Measurements from ENCODE around the gene FUOM. TPM values are rescaled to one million over a fixed set of nuclear protein-coding genes. Genes with fewer than 3 reads are reported as not detected.
"Not testable (repeated sequence)": the region's sequence is repeated elsewhere in the genome, so short reads cannot be mapped to it uniquely, and the experiment has no call there.

Gene FUOM
- total and polyA plus RNA-seq, 5 experiments from 2014 or later = 17.1 to 23.7 (median 18.2) TPM

GRCh38 chr10:133394801-133395221 is 37.0 kb upstream of the FUOM start:
- peaks cover 0 to 38% (median 0%) of the 10 kb centered on the region in 3 donors for H3K36me3 Mint-ChIP-seq
- no peaks in the 10 kb centered on the region for H3K27me3 Mint-ChIP-seq
- H3K27ac Mint-ChIP-seq = peak overlapping the region; percentile 85 to 96 (median 92)
- H3K4me1 Mint-ChIP-seq = peaks cover 23 to 56% (median 41%) of the 10 kb centered on the region in 4 donors
- H3K9me3 Mint-ChIP-seq = no peaks in the 10 kb centered on the region
- peak overlapping the region; percentile 82 to 95 (median 92) for H3K4me3 Mint-ChIP-seq
- ATAC-seq (no peak), DNase-seq (peak in 1 of 10 donors; percentile 12)
- POLR2A ChIA-PET = interaction anchor here (1.3 to 2.0 kb wide), 3 partner anchors 15 to 22 kb away, joined by 4 to 5 read pairs (median 4); partner anchors contain the start of gene ECHS1

- Mint-ChIP-seq H3K9me3 (no peaks in the 10 kb centered on the region), H3K27ac (peak within 1 kb of the TSS; percentile 85 to 96 (median 92)), H3K4me3 (peak within 1 kb of the TSS; percentile 82 to 95 (median 92)), H3K4me1 (peaks cover 26 to 60% (median 44%) of the 10 kb centered on the region in 4 donors), H3K36me3 (peaks cover 0 to 32% (median 0%) of the 10 kb centered on the region in 3 donors), H3K27me3 (no peaks in the 10 kb centered on the region)
- POLR2A ChIA-PET = interaction anchor here (1.0 to 2.0 kb wide), 4 partner anchors 14 to 58 kb away, joined by 4 to 5 read pairs (median 4); partner anchors contain the start of genes CALY and ECHS1
- peak; percentile 73 to 75 for ATAC-seq
- peak in 9 of 10 donors; percentile 84 to 94 (median 92) for DNase-seq
These were observed 36.3 kb upstream of the FUOM start, which contains the start of gene MTG1 for GRCh38 chr10:133394064-133394663. Gene MTG1 (plus strand): TSS chr10:133394157. CDS start chr10:133394221, 64 bp downstream.

- Mint-ChIP-seq H3K4me3 (peak overlapping the region; percentile 76 to 95 (median 92)), H3K36me3 (peaks cover 0 to 27% (median 0%) of the 10 kb centered on the region in 3 donors), H3K9me3 (no peaks in the 10 kb centered on the region), H3K4me1 (peaks cover 30 to 66% (median 50%) of the 10 kb centered on the region in 4 donors), H3K27me3 (no peaks in the 10 kb centered on the region), H3K27ac (peak overlapping the region in 9 of 10 donors; percentile 56 to 93 (median 80))
- ATAC-seq (no peak), DNase-seq (peak in 1 of 10 donors; percentile 98)
- POLR2A ChIA-PET = interaction anchor here (1.0 to 2.0 kb wide), 4 partner anchors 13 to 58 kb away, joined by 4 to 5 read pairs (median 4); partner anchors contain the start of genes CALY and ECHS1
These were observed 35.7 kb upstream of the FUOM start for GRCh38 chr10:133393401-133394063.

GRCh38 chr10:133391761-133392518 is 34.1 kb upstream of the FUOM start:
- ATAC-seq (no peak), DNase-seq (no peak)
- no peaks in the 10 kb centered on the region for H3K27me3 Mint-ChIP-seq
- peak overlapping the region in 3 of 10 donors; percentile 19 to 60 (median 36) for H3K4me3 Mint-ChIP-seq
- POLR2A ChIA-PET = interaction anchor here (0.9 to 4.9 kb wide), 4 partner anchors 13 to 63 kb away, joined by 3 to 58 read pairs (median 14); partner anchors contain the start of genes CALY, ECHS1 and PAOX
- H3K4me1 Mint-ChIP-seq = peaks cover 25 to 67% (median 51%) of the 10 kb centered on the region in 4 donors
- H3K27ac Mint-ChIP-seq = peak overlapping the region in 9 of 10 donors; percentile 41 to 98 (median 86)
- no peaks in the 10 kb centered on the region for H3K9me3 Mint-ChIP-seq
- H3K36me3 Mint-ChIP-seq = peaks cover 0 to 11% (median 0%) of the 10 kb centered on the region in 3 donors

- Mint-ChIP-seq H3K36me3 (peaks cover 0 to 4% (median 0%) of the 10 kb centered on the region in 3 donors), H3K27ac (peak overlapping the region in 9 of 10 donors; percentile 80 to 98 (median 88)), H3K4me3 (peak overlapping the region in 8 of 10 donors; percentile 20 to 89 (median 43)), H3K9me3 (no peaks in the 10 kb centered on the region), H3K27me3 (no peaks in the 10 kb centered on the region), H3K4me1 (peaks cover 24 to 67% (median 50%) of the 10 kb centered on the region in 4 donors)
- DNase-seq = no peak
- POLR2A ChIA-PET = interaction anchor here (0.8 to 4.9 kb wide), 5 partner anchors 12 to 62 kb away, joined by 3 to 58 read pairs (median 14); partner anchors contain the start of genes CALY, ECHS1 and PAOX
- ATAC-seq = no peak
These were observed 33.4 kb upstream of the FUOM start for GRCh38 chr10:133391249-133391635.

GRCh38 chr10:133390597-133391248 is 32.9 kb upstream of the FUOM start:
- H3K27ac Mint-ChIP-seq = peak overlapping the region; percentile 88 to 99 (median 96)
- DNase-seq (no peak), ATAC-seq (no peak)
- H3K27me3 Mint-ChIP-seq = no peaks in the 10 kb centered on the region
- H3K4me3 Mint-ChIP-seq = peak overlapping the region in 7 of 10 donors; percentile 22 to 94 (median 88)
- H3K36me3 Mint-ChIP-seq = peaks cover 0 to 3% (median 0%) of the 10 kb centered on the region in 3 donors
- H3K9me3 Mint-ChIP-seq = no peaks in the 10 kb centered on the region
- POLR2A ChIA-PET = interaction anchor here (0.8 to 4.9 kb wide), 9 partner anchors 12 to 127 kb away, joined by 3 to 58 read pairs (median 7); partner anchors contain the start of genes CALY, ECHS1, FUOM and PAOX
- peaks cover 24 to 64% (median 46%) of the 10 kb centered on the region in 4 donors for H3K4me1 Mint-ChIP-seq

- ATAC-seq = peak; percentile 54 to 63
These were observed 31.4 kb upstream of the FUOM start for GRCh38 chr10:133388973-133389818.

GRCh38 chr10:133388236-133388972 is 30.6 kb upstream of the FUOM start:
- ATAC-seq = no peak
- no peaks in the 10 kb centered on the region for H3K27me3 Mint-ChIP-seq
- peak overlapping the region; percentile 93 to 99 (median 96) for H3K27ac Mint-ChIP-seq
- H3K36me3 Mint-ChIP-seq = peaks cover 0 to 3% (median 2%) of the 10 kb centered on the region in 3 donors
- peaks cover 16 to 48% (median 33%) of the 10 kb centered on the region in 4 donors for H3K4me1 Mint-ChIP-seq
- POLR2A ChIA-PET = interaction anchor here (0.8 to 4.9 kb wide), 6 partner anchors 9 to 52 kb away, joined by 3 to 58 read pairs (median 9); partner anchors contain the start of genes CALY, ECHS1, FUOM and PAOX
- no peak for DNase-seq
- H3K4me3 Mint-ChIP-seq = peak overlapping the region; percentile 73 to 94 (median 87)
- H3K9me3 Mint-ChIP-seq = no peaks in the 10 kb centered on the region

More at GRCh38 chr10:133388973-133389818, 31.4 kb upstream of the FUOM start:
- Mint-ChIP-seq H3K4me3 (peak overlapping the region; percentile 73 to 94 (median 87)), H3K9me3 (no peaks in the 10 kb centered on the region), H3K36me3 (peaks cover 0 to 3% (median 2%) of the 10 kb centered on the region in 3 donors), H3K4me1 (peaks cover 16 to 53% (median 34%) of the 10 kb centered on the region in 4 donors), H3K27ac (peak overlapping the region; percentile 93 to 99 (median 96)), H3K27me3 (no peaks in the 10 kb centered on the region)
- peak in 5 of 10 donors; percentile 28 to 59 (median 55) for DNase-seq
- POLR2A ChIA-PET = interaction anchor here (0.8 to 4.9 kb wide), 6 partner anchors 10 to 60 kb away, joined by 3 to 58 read pairs (median 12); partner anchors contain the start of genes CALY, ECHS1, FUOM and PAOX

- ATAC-seq, DNase-seq, H3K4me3 Mint-ChIP-seq, H3K36me3 Mint-ChIP-seq, H3K27ac Mint-ChIP-seq, H3K27me3 Mint-ChIP-seq, H3K9me3 Mint-ChIP-seq: not testable (repeated sequence)
- H3K4me1 Mint-ChIP-seq = peaks cover 16 to 39% (median 32%) of the 10 kb centered on the region in 4 donors
- POLR2A ChIA-PET = interaction anchor here (4.9 kb wide), 1 partner anchor 8 kb away, joined by 58 read pairs; the partner anchor contains the start of gene PAOX
These were observed 29.1 kb upstream of the FUOM start for GRCh38 chr10:133386951-133387350.

- POLR2A ChIA-PET = no interaction called here
These were observed 27.4 kb upstream of the FUOM start for GRCh38 chr10:133385214-133385613.

More at GRCh38 chr10:133385214-133385613, 27.4 kb upstream of the FUOM start:
- DNase-seq (no peak), ATAC-seq (no peak)
- Mint-ChIP-seq H3K4me1 (peaks cover 9 to 39% (median 24%) of the 10 kb centered on the region in 4 donors), H3K36me3 (peaks cover 0 to 9% (median 5%) of the 10 kb centered on the region in 3 donors), H3K9me3 (no peaks in the 10 kb centered on the region), H3K27ac (no peak overlapping the region), H3K4me3 (no peak overlapping the region), H3K27me3 (no peaks in the 10 kb centered on the region)
